Duodenal mucosa (tissue), 2 donors: ENCODE results near the gene SLC25A22.

Source experiments
- H3K27ac ChIP-seq: one replicate; pipeline ENCODE4 v1.7.0; 2013; ENCODE audit warnings: low read depth, low read length
- H3K27me3 ChIP-seq, 2 donors: one replicate each; pipeline ENCODE4 v1.7.0; 2013; ENCODE audit warnings: low read length in 2 of 2, control low read depth in 1 of 2; ENCODE audit not compliant: insufficient read depth in 2 of 2, control insufficient read depth in 1 of 2
- H3K36me3 ChIP-seq, 2 donors: one replicate each; pipeline ENCODE4 v1.7.0; 2013; ENCODE audit warnings: low read length in 2 of 2, control low read depth in 1 of 2; ENCODE audit not compliant: insufficient read depth in 2 of 2, control insufficient read depth in 1 of 2
- H3K4me1 ChIP-seq, 2 donors: one replicate each; pipeline ENCODE4 v1.7.0; 2013; ENCODE audit warnings: low read length in 2 of 2, control low read depth in 1 of 2; ENCODE audit not compliant: insufficient read depth in 2 of 2, control insufficient read depth in 1 of 2
- H3K4me3 ChIP-seq, 2 donors: one replicate each; pipeline ENCODE4 v1.7.0; 2013; ENCODE audit warnings: low read length in 2 of 2, low read depth in 1 of 2
- H3K9ac ChIP-seq, 2 donors: one replicate each; pipeline ENCODE4 v1.7.0; 2013; ENCODE audit warnings: low read length in 2 of 2, low read depth in 1 of 2
- H3K9me3 ChIP-seq, 2 donors: one replicate each; pipeline ENCODE4 v1.7.0; 2013; ENCODE audit warnings: low read length in 2 of 2, control low read depth in 1 of 2; ENCODE audit not compliant: control insufficient read depth in 1 of 2

SLC25A22 gene

DNA sequence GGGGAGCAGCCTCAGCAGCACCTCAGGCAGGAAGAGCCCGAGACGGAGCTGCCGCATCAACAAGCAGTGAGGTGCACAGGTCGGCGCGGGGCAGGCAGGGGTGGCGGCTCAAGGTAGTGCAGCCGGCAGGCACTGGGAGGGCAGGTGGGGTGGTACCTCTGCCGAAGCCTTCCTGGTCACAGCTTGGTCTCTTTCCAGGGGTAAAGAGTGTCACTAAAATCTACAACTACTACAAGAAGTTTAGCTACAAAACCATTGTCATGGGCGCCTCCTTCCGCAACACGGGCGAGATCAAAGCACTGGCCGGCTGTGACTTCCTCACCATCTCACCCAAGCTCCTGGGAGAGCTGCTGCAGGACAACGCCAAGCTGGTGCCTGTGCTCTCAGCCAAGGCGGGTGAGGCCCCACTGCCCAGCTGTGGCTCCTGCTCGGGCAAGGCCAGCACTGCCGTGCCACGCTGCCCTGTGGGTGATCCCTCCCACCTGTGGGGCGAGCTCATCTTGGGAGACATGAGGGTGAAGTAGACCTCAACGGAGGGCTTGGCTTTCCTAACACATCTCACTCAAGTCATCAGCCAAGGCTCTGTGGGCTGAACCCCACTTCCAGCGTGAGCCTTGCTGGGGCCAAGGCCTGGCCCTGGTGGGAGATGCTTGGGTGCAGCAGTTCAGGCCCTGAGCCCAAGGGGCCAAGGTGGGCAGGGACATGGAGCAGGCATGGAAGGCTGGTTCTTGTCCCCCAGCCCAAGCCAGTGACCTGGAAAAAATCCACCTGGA, 34.3 kb downstream of the SLC25A22 start:
- Histone ChIP-seq H3K36me3 (peaks cover 16 to 70% of the 10 kb centered on the region in 2 donors), H3K4me1 (peaks cover 12 to 16% of the 10 kb centered on the region in 2 donors), H3K27ac (no peak overlapping the region), H3K9ac (no peak overlapping the region), H3K4me3 (no peak overlapping the region), H3K27me3 (no peaks in the 10 kb centered on the region), H3K9me3 (no peaks in the 10 kb centered on the region)

DNA sequence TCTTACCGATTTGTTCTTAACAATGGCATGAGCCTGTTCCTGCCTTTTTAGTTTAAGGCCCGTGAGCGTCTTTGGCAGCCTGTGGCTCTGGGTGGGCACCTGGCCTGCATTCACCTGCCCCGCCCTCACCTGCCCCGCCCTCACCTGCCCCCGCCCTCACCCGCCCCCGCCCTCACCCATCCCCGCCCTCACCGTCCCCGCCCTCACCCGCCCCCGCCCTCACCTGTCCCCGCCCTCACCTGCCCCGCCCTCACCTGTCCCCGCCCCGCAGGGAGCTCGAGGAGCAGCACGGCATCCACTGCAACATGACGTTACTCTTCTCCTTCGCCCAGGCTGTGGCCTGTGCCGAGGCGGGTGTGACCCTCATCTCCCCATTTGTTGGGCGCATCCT, 35.0 kb downstream of the SLC25A22 start:
- Histone ChIP-seq H3K27ac (peak overlapping the region; percentile 54), H3K4me3 (no peak overlapping the region), H3K9ac (peak overlapping the region; percentile 2 to 59), H3K36me3 (peaks cover 16 to 75% of the 10 kb centered on the region in 2 donors), H3K4me1 (peaks cover 12 to 16% of the 10 kb centered on the region in 2 donors), H3K9me3 (no peaks in the 10 kb centered on the region), H3K27me3 (no peaks in the 10 kb centered on the region)

DNA sequence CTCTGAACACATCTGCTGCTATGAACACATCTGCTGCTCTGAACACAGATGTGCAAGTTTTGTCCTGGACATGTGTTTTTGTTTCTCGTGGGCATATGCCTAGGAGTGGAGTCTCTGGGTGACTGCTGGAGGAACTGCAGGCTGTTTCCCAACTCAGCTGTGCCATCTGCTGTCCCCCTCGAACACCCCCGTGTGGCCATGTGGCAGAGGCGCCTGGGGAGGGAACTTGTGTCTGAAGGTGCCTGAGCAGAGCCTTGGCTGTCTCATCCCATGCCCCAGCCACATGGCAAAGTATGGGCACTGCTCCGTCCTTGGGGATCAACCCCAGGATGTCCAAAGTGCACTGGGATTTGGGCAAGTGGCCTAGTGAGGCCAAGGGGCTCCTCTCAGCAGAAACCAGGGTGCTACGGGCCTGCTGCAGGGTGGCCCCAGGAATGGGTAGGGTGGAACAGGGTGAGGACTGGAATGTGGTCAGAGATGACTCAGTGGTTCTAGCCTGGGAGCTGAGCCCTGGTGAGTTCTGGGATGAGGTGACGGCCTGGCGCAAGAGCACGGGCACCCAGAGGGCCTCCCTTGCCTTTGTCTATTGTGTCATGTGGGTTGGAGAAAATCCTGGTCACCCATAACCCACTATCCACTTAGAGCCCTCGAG, 35.5 kb downstream of the SLC25A22 start:
- H3K4me3 ChIP-seq: no peak overlapping the region
- peak overlapping the region; percentile 54 for H3K27ac ChIP-seq
- peaks cover 12 to 16% of the 10 kb centered on the region in 2 donors for H3K4me1 ChIP-seq
- peak overlapping the region; percentile 2 to 59 for H3K9ac ChIP-seq
- H3K36me3 ChIP-seq: peaks cover 17 to 79% of the 10 kb centered on the region in 2 donors
- no peaks in the 10 kb centered on the region for H3K27me3 ChIP-seq
- no peaks in the 10 kb centered on the region for H3K9me3 ChIP-seq

DNA sequence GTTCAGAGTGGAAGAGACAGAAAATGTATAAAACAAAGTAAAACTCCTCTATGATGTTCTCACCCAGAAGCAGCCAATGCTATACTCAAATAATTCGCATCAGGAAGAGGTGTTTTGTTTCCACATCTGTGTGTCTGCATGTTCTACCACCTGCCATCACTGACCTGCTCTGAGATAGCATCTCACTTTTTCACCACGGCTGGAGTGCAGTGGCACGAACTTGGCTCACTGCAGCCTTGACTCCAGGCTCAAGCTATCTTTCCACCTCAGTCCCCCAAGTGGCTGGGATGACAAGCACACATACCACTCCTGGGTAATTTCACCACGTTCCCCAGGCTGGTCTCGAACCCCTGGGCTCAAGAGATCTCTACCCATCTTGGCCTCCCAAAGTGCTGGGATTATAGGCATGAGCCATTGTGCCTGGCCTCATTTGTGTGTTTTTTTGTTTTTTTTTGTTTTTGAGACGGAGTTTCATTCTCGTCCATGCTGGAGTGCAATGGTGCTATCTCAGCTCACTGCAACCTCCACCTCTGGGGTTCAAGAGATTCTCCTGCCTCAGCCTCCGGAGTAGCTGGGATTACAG, 36.5 kb downstream of the SLC25A22 start:
- H3K9me3 ChIP-seq: no peaks in the 10 kb centered on the region
- H3K9ac ChIP-seq: no peak overlapping the region
- no peak overlapping the region for H3K4me3 ChIP-seq
- H3K27ac ChIP-seq: no peak overlapping the region
- H3K27me3 ChIP-seq: no peaks in the 10 kb centered on the region
- peaks cover 12 to 16% of the 10 kb centered on the region in 2 donors for H3K4me1 ChIP-seq
- H3K36me3 ChIP-seq: peaks cover 23 to 83% of the 10 kb centered on the region in 2 donors

DNA sequence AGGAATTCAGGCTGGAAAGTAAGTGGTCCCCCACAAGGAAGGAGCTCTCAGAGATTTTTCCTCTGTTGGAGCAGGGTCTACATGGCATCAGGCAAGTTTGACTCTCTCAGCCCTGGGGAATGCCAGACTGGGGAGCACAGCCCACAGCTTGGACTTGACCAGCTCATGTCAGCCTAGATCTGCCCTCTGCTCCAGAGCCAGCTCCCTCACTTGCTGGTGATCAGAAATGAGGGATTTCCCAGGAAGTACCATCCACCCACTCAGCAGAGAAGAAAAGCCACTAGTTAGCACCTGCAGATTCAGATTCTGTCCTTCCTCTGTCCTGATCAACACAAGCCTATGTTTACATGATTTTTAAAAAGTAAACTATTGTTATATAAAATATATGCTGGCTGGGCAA, 37.8 kb downstream of the SLC25A22 start:
- H3K36me3 ChIP-seq: peaks cover 23 to 84% of the 10 kb centered on the region in 2 donors
- H3K9me3 ChIP-seq: no peaks in the 10 kb centered on the region
- H3K4me1 ChIP-seq: peaks cover 12 to 16% of the 10 kb centered on the region in 2 donors
- H3K9ac ChIP-seq: no peak overlapping the region
- H3K27ac ChIP-seq: no peak overlapping the region
- H3K27me3 ChIP-seq: no peaks in the 10 kb centered on the region
- no peak overlapping the region for H3K4me3 ChIP-seq

DNA sequence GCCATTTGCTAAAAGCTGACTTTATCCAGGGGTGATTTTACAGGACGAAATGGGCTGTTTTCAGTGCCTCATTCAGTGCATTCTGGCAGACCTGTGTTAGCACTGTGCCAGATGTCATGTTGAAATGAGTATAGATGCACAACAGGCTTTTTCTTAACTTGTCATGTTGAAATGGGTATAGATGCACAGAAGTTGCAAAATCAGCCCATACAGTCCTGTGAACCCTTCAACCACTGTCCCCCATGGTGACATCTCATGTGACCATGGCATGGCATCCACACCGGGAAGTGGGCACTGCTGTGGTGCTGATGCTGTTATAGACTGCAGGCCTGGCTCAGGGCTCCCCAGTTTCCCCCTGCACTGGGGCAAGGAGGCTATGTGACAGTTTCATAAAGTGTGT, 48.4 kb downstream of the SLC25A22 start:
- Histone ChIP-seq H3K4me1 (peaks cover 16 to 27% of the 10 kb centered on the region in 2 donors), H3K27ac (no peak overlapping the region), H3K9me3 (no peaks in the 10 kb centered on the region), H3K36me3 (peaks cover 0 to 3% of the 10 kb centered on the region in 2 donors), H3K9ac (no peak overlapping the region), H3K27me3 (no peaks in the 10 kb centered on the region), H3K4me3 (no peak overlapping the region)

DNA sequence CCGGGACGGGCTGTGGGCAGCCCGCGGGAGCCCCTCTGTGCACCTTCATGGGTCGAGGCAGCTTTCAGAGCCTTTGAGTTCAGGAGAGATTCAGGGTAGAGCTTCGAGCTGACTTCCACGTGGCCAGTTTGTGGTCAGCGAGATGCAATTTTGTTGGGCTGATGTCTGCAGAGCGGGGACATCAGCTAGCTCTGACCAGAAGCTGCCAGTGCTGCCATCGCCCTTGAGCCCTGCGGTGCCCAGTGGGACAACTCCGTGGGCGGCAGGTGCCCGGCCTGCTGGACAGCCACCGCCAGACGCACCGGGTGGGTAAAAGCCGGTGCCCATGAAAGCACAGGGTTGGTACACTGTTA, 50.1 kb downstream of the SLC25A22 start:
- H3K27me3 ChIP-seq: no peaks in the 10 kb centered on the region
- H3K36me3 ChIP-seq: peaks cover 0 to 3% of the 10 kb centered on the region in 2 donors
- H3K4me3 ChIP-seq: peak overlapping the region; percentile 82 to 83
- peak overlapping the region; percentile 73 to 86 for H3K9ac ChIP-seq
- peaks cover 16 to 27% of the 10 kb centered on the region in 2 donors for H3K4me1 ChIP-seq
- no peaks in the 10 kb centered on the region for H3K9me3 ChIP-seq
- H3K27ac ChIP-seq: peak overlapping the region; percentile 50

DNA sequence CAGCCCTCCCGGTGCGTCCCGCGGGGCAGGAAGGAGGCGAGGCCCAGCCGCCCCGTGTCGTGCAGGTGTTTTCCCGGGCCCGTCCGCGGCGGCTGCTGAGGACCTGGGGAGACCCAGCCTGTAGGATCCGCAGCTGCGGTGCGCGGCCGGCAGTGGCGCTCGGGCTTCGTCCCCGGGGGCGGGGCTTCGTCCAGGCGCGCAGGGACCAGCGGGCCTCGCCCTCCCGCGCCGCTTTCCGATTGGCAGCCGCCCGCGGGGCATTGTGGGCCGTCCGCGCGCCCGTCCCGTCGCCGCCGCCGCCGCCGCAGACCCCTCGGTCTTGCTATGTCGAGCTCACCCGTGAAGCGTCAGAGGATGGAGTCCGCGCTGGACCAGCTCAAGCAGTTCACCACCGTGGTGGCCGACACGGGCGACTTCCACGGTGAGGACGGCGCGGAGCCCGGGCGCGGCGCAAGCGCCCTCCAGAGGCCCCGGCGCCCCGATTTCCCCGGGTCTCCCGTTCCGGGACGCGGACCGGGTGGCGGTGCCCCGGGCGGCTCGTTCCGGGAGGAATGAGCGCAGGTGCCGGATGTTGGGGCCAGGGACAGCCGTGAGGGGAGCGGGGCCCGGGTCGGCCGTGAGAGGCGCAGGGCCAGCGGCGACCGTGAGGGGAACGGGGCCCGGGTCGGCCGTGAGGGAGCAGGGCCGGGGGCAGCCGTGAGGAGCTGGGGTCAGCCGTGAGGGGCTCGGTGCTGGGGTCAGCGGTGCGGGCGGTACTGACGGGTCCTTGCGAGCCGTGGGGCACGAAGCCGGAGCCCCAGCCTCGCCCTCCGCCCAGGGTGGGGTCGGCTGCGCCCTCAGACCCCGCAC, 50.7 kb downstream of the SLC25A22 start, which contains the start of gene TALDO1:
Gene TALDO1 (plus strand): TSS at position 307 of the 849 bp plus-strand sequence. CDS start 18 bp downstream, at position 325.
- H3K36me3 ChIP-seq: no peaks in the 10 kb centered on the region
- H3K9me3 ChIP-seq: no peaks in the 10 kb centered on the region
- peak within 1 kb of the TSS; percentile 50 for H3K27ac ChIP-seq
- no peaks in the 10 kb centered on the region for H3K27me3 ChIP-seq
- H3K4me1 ChIP-seq: peaks cover 19 to 27% of the 10 kb centered on the region in 2 donors
- peak within 1 kb of the TSS; percentile 73 to 86 for H3K9ac ChIP-seq
- peak within 1 kb of the TSS; percentile 82 to 83 for H3K4me3 ChIP-seq

DNA sequence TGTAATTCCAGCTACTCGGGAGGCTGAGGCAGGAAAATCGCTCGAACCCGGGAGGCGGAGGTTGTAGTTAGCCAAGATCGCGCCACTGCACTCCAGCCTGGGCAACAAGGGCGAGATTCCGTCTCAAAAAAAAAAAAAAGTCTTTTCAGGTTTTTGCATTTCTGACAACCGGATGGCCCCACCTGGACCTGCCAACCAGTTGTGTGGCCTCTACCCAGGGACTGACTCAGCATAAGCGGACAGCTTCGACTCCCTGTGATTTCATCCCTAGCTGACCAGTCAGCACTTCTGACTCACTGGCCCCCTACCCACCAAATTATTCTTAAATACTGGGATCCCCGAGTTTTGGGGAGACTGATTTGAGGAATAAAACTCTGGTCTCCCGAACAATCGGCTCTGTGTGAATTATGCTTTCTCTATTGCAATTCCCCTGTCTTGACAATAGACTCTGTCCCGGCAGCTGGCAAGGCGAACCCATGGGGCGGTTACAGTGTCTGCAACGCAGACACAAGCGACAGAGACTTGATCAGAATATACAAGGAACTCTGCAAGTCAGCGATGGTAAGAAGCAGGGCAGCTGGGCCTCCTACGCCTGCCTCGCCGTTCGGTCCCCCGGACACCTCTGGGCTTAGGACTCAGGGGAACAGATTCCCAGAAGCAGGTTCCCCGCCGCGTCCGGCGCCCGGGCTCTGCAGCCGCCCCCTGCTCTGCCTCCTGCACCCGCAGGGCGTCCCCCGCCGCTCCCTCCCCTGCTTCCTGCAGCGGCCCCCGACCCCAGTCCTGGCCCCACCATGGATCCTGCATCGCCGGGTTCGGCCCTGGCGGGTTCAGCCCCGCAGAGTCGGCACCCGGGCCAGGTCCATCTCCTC, 51.6 kb downstream of the SLC25A22 start:
- H3K9ac ChIP-seq: peak overlapping the region; percentile 54 to 73
- no peak overlapping the region for H3K27ac ChIP-seq
- H3K27me3 ChIP-seq: no peaks in the 10 kb centered on the region
- H3K4me3 ChIP-seq: peak overlapping the region; percentile 82 to 83
- H3K36me3 ChIP-seq: no peaks in the 10 kb centered on the region
- peaks cover 22 to 27% of the 10 kb centered on the region in 2 donors for H3K4me1 ChIP-seq
- H3K9me3 ChIP-seq: no peaks in the 10 kb centered on the region
